MM.1S (cell line): ENCODE results near the gene SPR.

Experiments used
- EZH2phosphoT487 ChIP-seq: fragments of 300-600 bp; sonication (generic); IDR thresholded peaks from 2 replicates; pipeline ENCODE4 v1.6.1; 2018; ENCODE audit warnings: antibody characterized with exemption, low read length
- TF ChIP-seq, protein P1 (sequence below): fragments of 300-600 bp; sonication (generic); IDR thresholded peaks from 2 replicates; pipeline ENCODE4 v1.5.1; 2016; ENCODE audit warnings: antibody characterized with exemption, low read length, mixed read lengths

DNA sequence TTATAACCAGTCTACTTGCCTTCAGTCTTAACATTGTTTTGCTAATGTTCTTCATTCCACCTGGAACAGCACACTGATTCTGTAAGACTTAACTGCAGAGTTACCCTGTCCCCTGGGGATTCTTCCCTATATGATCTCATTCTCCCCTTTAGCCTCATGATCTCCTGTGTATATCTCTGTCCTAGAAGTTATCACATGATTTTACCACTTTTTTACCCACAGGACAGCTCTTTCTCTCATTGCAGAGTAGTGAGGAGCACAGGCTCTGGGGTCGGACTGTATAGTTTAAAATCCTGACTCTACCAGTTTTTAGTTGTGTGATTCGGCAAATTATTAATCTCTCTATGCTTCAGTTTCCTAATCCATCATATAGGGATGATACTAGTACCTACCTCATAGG, 47.1 kb upstream of the SPR start:
- TF ChIP-seq, protein P1, sequence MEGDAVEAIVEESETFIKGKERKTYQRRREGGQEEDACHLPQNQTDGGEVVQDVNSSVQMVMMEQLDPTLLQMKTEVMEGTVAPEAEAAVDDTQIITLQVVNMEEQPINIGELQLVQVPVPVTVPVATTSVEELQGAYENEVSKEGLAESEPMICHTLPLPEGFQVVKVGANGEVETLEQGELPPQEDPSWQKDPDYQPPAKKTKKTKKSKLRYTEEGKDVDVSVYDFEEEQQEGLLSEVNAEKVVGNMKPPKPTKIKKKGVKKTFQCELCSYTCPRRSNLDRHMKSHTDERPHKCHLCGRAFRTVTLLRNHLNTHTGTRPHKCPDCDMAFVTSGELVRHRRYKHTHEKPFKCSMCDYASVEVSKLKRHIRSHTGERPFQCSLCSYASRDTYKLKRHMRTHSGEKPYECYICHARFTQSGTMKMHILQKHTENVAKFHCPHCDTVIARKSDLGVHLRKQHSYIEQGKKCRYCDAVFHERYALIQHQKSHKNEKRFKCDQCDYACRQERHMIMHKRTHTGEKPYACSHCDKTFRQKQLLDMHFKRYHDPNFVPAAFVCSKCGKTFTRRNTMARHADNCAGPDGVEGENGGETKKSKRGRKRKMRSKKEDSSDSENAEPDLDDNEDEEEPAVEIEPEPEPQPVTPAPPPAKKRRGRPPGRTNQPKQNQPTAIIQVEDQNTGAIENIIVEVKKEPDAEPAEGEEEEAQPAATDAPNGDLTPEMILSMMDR, result no peak
- no peak for TF ChIP-seq EZH2phosphoT487
